ENCODE results near the gene SLC12A3. TPM values are rescaled to one million over a fixed set of nuclear protein-coding genes. Genes with fewer than 3 reads are reported as not detected.

Gene SLC12A3
- total and polyA plus RNA-seq, 2 of the 8 experiments (the other 6 are each of a cell fraction or from before 2014, with no cell fraction given): not detected

DNA sequence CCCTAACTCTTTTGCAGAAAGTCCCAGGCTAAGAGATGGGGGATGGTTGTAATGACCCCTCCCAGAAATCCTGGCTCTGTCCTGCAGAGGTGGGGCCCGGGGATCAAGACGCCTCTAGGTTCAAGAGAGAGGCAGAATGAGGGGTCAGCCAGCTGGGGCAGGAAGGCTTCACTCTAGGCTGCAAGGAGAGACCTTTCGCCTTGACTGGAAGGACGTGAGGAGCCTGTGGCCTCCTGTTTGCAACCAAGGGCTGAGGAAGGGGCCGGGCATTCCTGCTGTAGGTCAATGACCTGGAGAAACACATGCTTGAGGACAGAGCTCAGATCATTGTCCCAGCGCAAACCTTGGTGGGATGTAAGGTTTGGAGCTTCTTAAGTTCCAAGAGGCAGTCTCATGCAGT, 88.0 kb downstream of the SLC12A3 start (continued):
- TF ChIP-seq RAD21 (IDR thresholded peaks at IDR 0.05 in 1 of 2, conservative IDR thresholded peaks at IDR 0.05 in 1 of 2; ENCODE audit: low read depth in 2 of 2, low read length in 2 of 2) (no peak), SAP30 (IDR thresholded peaks at IDR 0.05; ENCODE audit: insufficient read depth, insufficient replicate concordance, low read length) (no peak), SIX5 (IDR thresholded peaks at IDR 0.05; ENCODE audit: low read depth, low read length) (no peak), JUND (IDR thresholded peaks at IDR 0.05; ENCODE audit: low read length) (no peak)

Measured in H1 (cell line).